K562 (cell line): ENCODE results near the gene NKAPL. TPM values are rescaled to one million over a fixed set of nuclear protein-coding genes. Genes with fewer than 3 reads are reported as not detected.
A peak's percentile ranks its signal among the peaks of the same experiment; 100 is the strongest.

Experiments
- CHD7 ChIP-seq: fragments of 200-600 bp; sonication (generic); IDR thresholded peaks from one replicate; pipeline ENCODE4 v1.6.1; 2012; ENCODE audit warnings: mild to moderate bottlenecking, low read depth, low read length, inconsistent platforms
- DIDO1 ChIP-seq: fragments of 450-650 bp; IDR thresholded peaks from 2 replicates; pipeline ENCODE4 v1.6.1; 2016; ENCODE audit warnings: low read depth, missing biosample characterization, missing genetic modification characterization
- EGR1 ChIP-seq: fragments of 450-650 bp; conservative IDR thresholded peaks from 2 replicates; pipeline ENCODE4 v1.6.1; 2017; ENCODE audit warnings: mild to moderate bottlenecking
- FOSL1 ChIP-seq: fragments of 200-800 bp; sonication (Bioruptor generic); conservative IDR thresholded peaks from 2 replicates; pipeline ENCODE4 v1.6.1; 2016; ENCODE audit warnings: missing genetic modification characterization, missing compliant biosample characterization
- HMG20A ChIP-seq: fragments of 450-650 bp; formaldehyde crosslinking; conservative IDR thresholded peaks from 2 replicates; pipeline ENCODE4 v1.4.0; 2020; ENCODE audit warnings: mild to moderate bottlenecking, mixed read lengths
- MAFF ChIP-seq: IDR thresholded peaks from 2 replicates; pipeline ENCODE4 v1.6.1; 2012; ENCODE audit warnings: low read length, improper control_type of control experiment
- MBD2 ChIP-seq: sonication (generic); IDR thresholded peaks from 2 replicates; pipeline ENCODE4 v1.6.1; 2016; ENCODE audit warnings: low read depth, borderline replicate concordance
- POLR2H ChIP-seq: IDR thresholded peaks from 2 replicates; pipeline ENCODE4 v1.6.1; 2016; ENCODE audit warnings: missing genetic modification characterization, low read depth, mild to moderate bottlenecking, control low read depth, missing compliant biosample characterization, moderate library complexity
- RFX7 ChIP-seq: fragments of 250-450 bp; sonication (Bioruptor Pico); IDR thresholded peaks from 2 replicates; pipeline ENCODE4 v1.5.1; 2021; ENCODE audit warnings: mild to moderate bottlenecking
- TFAM ChIP-seq: fragments of 250-450 bp; sonication (Bioruptor Pico); conservative IDR thresholded peaks from 2 replicates; pipeline ENCODE4 v1.5.0; 2021; ENCODE audit warnings: mild to moderate bottlenecking, moderate library complexity
- ZFX ChIP-seq: sonication (generic); formaldehyde crosslinking; IDR thresholded peaks from 2 replicates; pipeline ENCODE4 v1.8.0; 2022; ENCODE audit warnings: mild to moderate bottlenecking, missing genetic modification reagents, moderate library complexity
- ZNF408 ChIP-seq: fragments of 250-450 bp; sonication (Bioruptor Pico); IDR thresholded peaks from 2 replicates; pipeline ENCODE4 v1.4.0; 2020; ENCODE audit warnings: low read depth, mild to moderate bottlenecking, moderate library complexity
- ZNF431 ChIP-seq: sonication (generic); formaldehyde crosslinking; IDR thresholded peaks from 2 replicates; pipeline ENCODE4 v1.8.0; 2022; ENCODE audit warnings: mild to moderate bottlenecking, missing genetic modification reagents
- polyA plus RNA-seq, 8 experiments: library from polyadenylated mRNA; depleted of rRNA in 4 of 8; stranded (reverse) in 5 of 8; unstranded in 3 of 8; fragments of >200 nt; fragmentation: Nextera tagmentation in 2 of 8; fragmentation: Illumina TruSeq in 1 of 8; extraction: Ambion mirVana in 2 of 8; extraction: Trizol in 1 of 8; gene quantifications; 2 replicates each; pipeline versions ENCODE4 v1.2.1 to v1.2.3, GENCODE V29; 2011 to 2014; ENCODE audit warnings: inconsistent platforms in 1 of 8, missing spikeins in 1 of 8
- total RNA-seq, 7 experiments: library from RNA; depleted of rRNA in 6 of 7; stranded (reverse); fragments of >200 nt in 6 of 7; fragmentation: Illumina TruSeq in 2 of 7; extraction: Trizol in 2 of 7; gene quantifications; 2 replicates each; pipeline versions ENCODE4 v1.2.1 to v1.2.3, GENCODE V29; 2011 to 2021; ENCODE audit warnings: low replicate concordance in 1 of 7
- TF ChIP-seq, protein P1 (sequence below): fragments of 450-650 bp; IDR thresholded peaks from 2 replicates; pipeline ENCODE4 v1.6.1; 2014; ENCODE audit warnings: low read depth, mild to moderate bottlenecking, moderate library complexity, borderline replicate concordance

NKAPL gene
- total and polyA plus RNA-seq, 9 of the 15 experiments (the other 6 are each of a cell fraction or from before 2014, with no cell fraction given), result not detected

DNA sequence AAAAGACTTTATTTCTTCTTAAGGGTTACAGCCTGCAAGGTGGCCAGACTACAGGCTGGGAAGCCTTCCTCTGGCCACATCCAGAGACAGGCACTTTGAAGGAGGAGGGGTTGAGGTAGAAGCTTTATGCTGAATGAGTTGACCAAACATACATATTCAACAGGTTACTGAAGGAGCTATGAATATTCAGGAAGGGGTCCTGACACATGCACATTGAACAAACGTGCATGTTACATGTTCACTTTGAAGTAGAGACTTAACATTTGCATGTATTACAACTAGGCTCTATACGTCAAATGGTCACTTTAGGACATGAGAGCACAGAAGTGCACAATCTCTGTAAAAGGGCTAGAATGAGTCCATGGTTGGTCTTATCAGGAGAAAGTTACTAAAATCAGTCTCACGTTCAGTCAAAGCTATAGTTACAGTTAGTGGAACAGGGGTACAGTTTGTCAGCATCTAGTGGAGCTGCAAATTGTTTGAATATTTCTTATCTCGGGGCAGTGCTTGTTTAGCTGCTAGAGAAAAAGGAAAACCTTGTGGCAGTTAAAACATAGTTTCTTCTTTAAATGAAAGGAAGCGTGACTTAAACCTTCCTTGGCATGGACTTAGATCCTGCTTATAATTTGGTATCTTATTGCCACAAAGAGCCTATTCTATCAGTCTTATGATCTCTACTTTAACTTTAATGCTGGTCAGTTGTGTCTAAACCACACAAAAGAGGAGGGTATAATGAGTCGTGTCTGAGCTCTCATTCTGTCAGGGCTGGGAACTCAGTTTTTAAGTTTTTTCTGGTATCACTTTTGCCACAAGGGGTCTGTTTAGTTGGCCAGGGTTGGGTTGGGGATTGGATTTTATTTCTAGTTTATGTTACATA, 38.6 kb upstream of the NKAPL start (continued):
- TF ChIP-seq DIDO1, result 0 out of 2 replicates have a peak, but pooled peaks have one; percentile 15
- no peak for TF ChIP-seq RFX7
- TF ChIP-seq CHD7, result no peak
- TF ChIP-seq MBD2, result no peak; the same call in 1 of the 2 replicates
- no peak for TF ChIP-seq TFAM
- TF ChIP-seq FOSL1 (tag), result 0 out of 2 replicates have a peak, but pooled peaks have one; percentile 6
- no peak for TF ChIP-seq ZNF431 (CRISPR knock-in tag)
- TF ChIP-seq ZFX, result no peak
- no peak; the same call in 1 of the 2 replicates for TF ChIP-seq MAFF
- peak; percentile 84 for TF ChIP-seq POLR2H (tag)
- no peak for TF ChIP-seq EGR1
- TF ChIP-seq ZNF408, result no peak
- TF ChIP-seq, protein P1, sequence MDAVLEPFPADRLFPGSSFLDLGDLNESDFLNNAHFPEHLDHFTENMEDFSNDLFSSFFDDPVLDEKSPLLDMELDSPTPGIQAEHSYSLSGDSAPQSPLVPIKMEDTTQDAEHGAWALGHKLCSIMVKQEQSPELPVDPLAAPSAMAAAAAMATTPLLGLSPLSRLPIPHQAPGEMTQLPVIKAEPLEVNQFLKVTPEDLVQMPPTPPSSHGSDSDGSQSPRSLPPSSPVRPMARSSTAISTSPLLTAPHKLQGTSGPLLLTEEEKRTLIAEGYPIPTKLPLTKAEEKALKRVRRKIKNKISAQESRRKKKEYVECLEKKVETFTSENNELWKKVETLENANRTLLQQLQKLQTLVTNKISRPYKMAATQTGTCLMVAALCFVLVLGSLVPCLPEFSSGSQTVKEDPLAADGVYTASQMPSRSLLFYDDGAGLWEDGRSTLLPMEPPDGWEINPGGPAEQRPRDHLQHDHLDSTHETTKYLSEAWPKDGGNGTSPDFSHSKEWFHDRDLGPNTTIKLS, result no peak
- no peak for TF ChIP-seq HMG20A (CRISPR knock-in tag)
